Hepatic stellate cell (primary cell): ENCODE results near the gene FBXO17.
"Not testable (repeated sequence)": the region's sequence is repeated elsewhere in the genome, so short reads cannot be mapped to it uniquely, and the experiment has no call there.

Experiments
- DNase-seq: peaks from one replicate; pipeline ENCODE4 v3.0.0; 2011; ENCODE audit warnings: low spot score

Gene FBXO17

DNA sequence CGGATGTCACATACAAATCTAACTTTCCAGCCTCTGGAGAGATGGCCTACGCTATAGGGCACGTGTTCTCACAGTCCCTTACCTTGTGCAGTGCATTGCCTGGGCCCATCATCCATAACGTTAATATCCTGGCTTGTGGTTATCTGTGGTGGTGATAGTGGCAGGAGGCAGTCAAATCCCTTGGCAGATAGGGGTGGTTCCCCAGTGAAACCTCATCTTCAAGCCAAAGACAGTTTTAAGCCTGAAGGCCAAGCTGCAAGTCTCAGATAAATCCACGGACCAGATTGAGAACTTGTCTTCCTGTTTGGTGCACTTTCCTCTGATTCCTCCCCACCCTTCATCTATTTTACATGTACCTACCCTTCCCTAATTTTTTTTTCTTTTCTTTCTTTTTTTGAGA is 4.3 kb upstream of the FBXO17 start:
- DNase-seq: no peak

DNA sequence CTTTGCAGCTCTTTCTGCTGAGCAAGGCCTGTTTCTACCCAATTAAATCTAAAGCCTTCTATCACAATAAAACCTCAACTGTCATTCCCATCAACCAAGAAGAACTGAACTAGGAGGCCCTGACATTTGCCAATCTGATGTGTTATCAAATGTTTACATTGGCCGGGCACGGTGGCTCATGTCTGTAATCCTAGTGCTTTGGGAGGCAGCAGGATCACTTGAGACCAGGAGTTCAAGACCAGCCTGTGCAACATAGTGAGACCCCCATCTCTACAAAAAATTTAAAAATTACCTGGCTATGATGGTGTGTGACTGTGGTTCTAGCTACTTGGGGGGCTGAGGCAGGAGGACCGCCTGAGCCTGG is 2.8 kb upstream of the FBXO17 start:
- DNase-seq: no peak

GRCh38 chr19:38977445-38978325 is 2.1 kb upstream of the FBXO17 start:
- no peak for DNase-seq

DNA sequence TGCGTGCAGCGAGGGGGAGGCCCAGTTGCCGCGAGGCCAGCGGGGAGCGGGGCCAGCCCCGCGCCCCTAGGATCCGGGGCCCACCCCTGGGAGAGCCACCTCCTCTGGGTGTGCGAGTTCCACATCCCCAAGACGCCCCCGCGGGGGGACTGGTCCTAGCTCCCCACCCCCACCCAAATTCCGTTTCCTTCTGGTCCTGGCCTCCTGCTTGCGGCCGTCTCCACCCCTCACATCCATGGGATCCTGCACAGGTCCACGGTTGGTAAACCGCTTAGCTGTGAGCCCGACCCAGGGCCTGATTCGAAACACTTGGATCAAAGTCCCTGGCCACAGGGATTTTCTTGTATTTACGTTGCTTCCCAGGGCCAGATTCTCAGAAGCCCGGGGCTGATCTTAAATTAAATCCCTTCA is 324 bp upstream of the FBXO17 start:
- no peak for DNase-seq

DNA sequence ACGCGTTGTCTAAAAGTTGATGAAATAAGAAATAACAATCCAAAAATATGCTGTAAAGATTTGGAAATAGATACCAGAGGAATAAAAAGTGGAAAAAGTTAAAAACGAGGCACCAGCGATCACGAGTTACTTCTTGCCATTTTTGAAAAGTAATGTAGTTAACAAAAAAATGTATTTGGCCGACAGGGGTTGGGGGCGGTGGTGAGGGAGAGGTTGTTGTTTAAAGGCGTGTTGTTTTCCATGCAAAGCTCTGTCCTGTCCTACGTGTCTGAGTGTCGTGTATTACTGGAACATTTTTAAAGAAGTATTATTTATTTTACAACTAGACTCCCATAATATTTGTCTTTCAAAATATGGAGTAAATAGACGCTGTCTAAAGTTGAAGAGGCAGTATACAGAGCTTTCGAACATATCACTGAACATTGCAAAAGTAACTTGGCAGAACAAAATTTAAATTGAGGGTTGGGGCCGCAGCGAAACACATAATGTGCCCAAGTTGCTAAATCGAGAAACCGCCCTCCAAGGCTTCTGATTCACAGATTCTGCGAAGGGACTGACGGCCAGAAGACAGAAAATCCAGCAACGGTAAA is 823 bp downstream of the FBXO17 start:
- DNase-seq: no peak

- no peak for DNase-seq
These were observed 3.9 kb downstream of the FBXO17 start for GRCh38 chr19:38971672-38972071.

DNA sequence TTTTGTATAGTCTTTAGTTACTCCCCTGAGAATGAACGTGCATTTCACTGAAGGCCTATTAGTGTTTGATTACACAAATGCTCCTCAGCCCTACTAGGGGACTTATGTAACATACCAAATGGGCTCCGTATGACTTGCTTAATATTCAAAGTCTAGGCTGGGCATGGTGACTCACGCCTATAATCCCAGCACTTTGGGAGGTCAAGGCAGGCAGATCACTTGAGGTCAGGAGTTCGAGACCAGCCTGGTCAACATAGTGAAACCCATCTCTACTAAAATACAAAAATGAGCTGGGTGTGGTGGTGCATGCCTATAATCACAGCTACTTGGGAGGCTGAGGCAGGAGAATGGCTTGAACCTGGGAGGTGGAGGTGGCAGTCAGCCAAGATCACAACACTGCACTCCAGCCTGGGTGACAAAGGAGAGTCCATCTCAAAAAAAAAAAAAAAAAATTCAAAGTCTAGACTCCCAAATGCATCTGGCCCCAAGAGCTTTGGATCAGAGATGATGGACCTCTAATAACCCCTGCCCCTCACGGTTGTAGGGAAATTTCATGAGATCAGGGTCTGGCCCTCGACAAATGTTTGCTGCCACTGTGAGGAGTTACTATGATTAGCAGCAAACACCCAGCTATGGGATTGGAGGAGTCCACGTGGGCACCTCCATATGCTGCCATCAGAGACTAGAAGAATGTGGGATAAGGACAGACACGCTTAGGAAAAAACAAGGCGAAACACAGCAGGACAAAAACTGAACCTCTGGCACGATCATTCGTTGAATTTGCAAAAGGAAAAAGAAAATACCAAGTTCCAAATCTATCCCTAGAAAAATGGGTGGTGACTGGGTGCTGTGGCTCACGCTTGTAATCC is 4.6 kb downstream of the FBXO17 start:
- DNase-seq: no peak

- not testable (repeated sequence) for DNase-seq
These were observed 9.4 kb downstream of the FBXO17 start for GRCh38 chr19:38966149-38966548.

GRCh38 chr19:38964738-38965137 is 10.8 kb downstream of the FBXO17 start:
- no peak for DNase-seq

DNA sequence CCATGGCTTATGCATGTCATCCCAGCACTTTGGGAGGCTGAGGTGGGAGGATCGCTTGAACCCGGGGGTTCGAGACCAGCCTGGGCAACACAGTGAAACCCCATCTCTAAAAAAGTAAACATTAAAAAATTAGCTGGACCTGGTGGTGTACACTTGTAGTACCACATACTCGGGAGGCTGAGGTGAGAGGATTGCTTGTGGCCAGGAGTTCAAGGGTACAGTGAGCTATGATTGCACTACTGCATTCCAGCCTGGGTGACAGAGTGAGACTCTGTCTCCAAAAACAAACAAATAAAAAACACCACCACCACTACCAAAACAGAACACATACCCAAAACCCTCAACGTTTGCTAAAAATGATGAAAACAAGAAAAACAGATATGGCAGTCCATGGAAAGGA is 15.9 kb downstream of the FBXO17 start:
- DNase-seq: no peak

- DNase-seq: no peak
These were observed 17.2 kb downstream of the FBXO17 start for GRCh38 chr19:38958301-38958700.

DNA sequence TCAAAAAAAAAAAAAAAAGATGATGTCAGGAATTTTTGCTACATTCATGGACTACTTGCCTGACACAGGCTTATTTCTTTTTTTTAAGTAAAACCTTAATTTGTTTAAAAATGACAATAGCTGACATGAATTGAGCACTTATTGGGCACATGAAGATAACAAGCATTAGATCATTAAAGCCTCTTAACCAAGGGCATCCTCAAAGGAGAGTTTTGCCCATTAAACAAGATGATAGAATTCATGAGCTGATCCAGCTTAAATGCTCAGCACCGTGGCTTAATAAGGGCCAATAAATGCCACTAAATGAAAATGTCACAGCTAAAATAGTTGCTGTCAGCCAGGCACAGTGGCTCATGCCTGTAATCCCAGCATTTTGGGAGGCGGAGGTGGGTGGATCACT is 19.3 kb downstream of the FBXO17 start:
- DNase-seq: no peak

DNA sequence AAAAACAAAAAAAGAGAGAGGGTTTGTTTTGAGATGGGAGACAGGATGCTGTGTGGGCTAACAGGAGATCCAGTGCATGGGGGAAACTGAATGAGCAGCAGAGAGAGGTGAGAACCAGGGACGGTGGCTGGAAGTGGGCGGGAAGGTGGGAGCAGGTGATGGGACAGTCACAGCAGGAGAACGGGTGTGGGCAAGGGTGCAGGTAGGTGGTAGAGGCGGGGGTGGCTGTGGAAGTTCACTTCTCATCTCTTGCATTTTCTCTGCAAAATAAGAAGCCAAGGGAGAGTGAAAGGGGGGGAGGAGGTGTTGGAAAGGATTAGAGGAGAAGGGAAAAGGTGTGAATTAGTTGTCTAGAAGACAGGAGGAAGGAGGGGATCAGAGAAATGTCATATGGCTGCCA is 21.9 kb downstream of the FBXO17 start:
- DNase-seq: no peak

DNA sequence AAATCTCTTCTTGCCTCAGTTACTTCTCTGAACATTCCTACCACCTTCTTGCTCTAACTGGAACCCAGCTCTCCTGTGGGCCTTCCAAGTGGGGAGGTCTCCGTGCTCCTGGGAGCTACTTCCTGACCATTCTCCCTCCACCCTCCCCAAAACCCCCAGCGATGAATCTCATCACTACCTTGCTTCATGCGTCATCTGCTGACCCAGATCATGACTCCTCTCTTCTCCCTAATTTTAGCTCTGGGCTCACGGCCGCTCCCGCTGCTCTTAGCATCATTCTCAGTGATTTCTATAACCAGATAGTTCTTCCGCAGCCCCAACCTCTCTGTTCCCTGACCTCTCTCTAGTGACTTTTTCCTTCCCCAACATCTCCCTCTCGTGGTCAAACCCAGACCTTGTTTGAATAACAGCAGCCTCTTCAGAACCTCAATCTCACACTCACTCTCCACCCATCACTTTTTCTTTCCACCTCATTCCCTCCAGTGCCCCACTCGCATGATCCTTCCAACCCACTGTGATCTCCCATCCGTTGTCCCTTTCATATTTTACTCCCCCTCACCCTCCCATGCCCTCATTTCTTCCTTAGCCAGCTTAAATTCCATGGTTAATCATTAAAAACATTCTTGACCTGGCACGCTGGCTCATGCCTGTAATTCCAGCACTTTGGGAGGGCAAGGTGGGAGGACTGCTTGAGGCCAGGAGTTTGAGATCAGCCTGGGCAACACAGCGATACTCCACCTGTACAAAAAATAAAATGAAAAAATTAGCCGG is 23.0 kb downstream of the FBXO17 start:
- DNase-seq: no peak

GRCh38 chr19:38951187-38951586 is 24.4 kb downstream of the FBXO17 start:
- DNase-seq: no peak

GRCh38 chr19:38949580-38950367 is 25.8 kb downstream of the FBXO17 start:
- peak; percentile 58 for DNase-seq

GRCh38 chr19:38946229-38947010 is 29.1 kb downstream of the FBXO17 start:
- DNase-seq: no peak

- no peak for DNase-seq
These were observed 29.8 kb downstream of the FBXO17 start for GRCh38 chr19:38945562-38946228.

DNA sequence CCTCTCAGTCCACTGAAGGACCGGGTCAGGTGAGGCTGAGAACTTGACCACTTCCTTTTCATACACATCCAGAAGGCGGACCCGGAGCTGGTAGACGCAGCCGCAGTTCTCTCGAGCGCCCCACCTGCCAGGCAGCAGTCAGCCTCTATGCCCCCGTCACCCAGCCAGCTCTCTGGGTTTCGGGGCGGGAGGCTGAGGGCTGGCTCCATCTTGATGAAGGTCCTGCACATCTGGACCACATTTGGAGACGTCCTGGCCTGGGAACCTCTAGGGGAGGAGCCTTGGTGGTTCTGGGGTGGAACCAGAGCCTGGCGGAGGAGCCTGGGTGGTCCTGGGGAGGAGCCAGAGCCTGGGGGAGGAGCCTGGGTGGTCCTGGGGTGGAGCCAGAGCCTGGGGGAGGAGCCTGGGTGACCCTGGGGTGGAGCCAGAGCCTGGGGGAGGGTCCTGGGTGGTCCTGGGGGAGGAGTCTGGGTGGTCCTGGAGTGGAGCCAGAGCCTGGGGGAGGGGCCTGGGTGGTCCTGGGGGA is 30.5 kb downstream of the FBXO17 start:
- DNase-seq: no peak
